SK-N-SH (cell line): ENCODE data around the gene PIP5K1B.

Source experiments
- CHD2 ChIP-seq: fragments of 150-350 bp; IDR thresholded peaks from 2 replicates; pipeline ENCODE4 v1.6.1; 2018; ENCODE audit warnings: low read length; ENCODE audit not compliant: partially characterized antibody
- CTCF ChIP-seq: fragments of 200-600 bp; sonication (generic); IDR thresholded peaks from 2 replicates; pipeline ENCODE4 v1.6.1; 2017; ENCODE audit warnings: antibody characterized with exemption, mild to moderate bottlenecking, moderate library complexity
- EP300 ChIP-seq, 2 experiments: IDR thresholded peaks; 2 replicates each; pipeline versions ENCODE4 v1.4.0 to v1.6.1; 2012; ENCODE audit warnings: borderline replicate concordance in 1 of 2, low read depth in 1 of 2, low read length in 1 of 2
- EZH2phosphoT487 ChIP-seq: fragments of 200-600 bp; sonication (generic); IDR thresholded peaks from 2 replicates; pipeline ENCODE4 v1.6.1; 2017; ENCODE audit warnings: low read depth, mixed run types, mild to moderate bottlenecking, antibody characterized with exemption, moderate library complexity, borderline replicate concordance
- NFIC ChIP-seq: IDR thresholded peaks from 2 replicates; pipeline ENCODE4 v1.4.0; 2012; ENCODE audit warnings: borderline replicate concordance
- PBX3 ChIP-seq: IDR thresholded peaks from 2 replicates; pipeline ENCODE4; 2012
- POLR2AphosphoS5 ChIP-seq: IDR thresholded peaks from 2 replicates; pipeline ENCODE4 v1.6.1; 2012; ENCODE audit warnings: low read depth, low read length
- RCOR1 ChIP-seq: fragments of 150-350 bp; IDR thresholded peaks from 2 replicates; pipeline ENCODE4 v1.6.1; 2017; ENCODE audit warnings: antibody characterized with exemption, low read length
- REST ChIP-seq: IDR thresholded peaks from 2 replicates; pipeline ENCODE4 v1.6.1; 2012; ENCODE audit warnings: mild to moderate bottlenecking, low read depth, low read length, moderate library complexity
- TCF12 ChIP-seq: IDR thresholded peaks from 2 replicates; pipeline ENCODE4 v1.4.0; 2012
- YY1 ChIP-seq: IDR thresholded peaks from 2 replicates; pipeline ENCODE4 v1.4.0; 2012; ENCODE audit warnings: low read depth, mild to moderate bottlenecking

- no peak for TF ChIP-seq RCOR1
- TF ChIP-seq CTCF, result no peak
- no peak for TF ChIP-seq NFIC
- TF ChIP-seq PBX3, result no peak
- no peak for TF ChIP-seq REST
- TF ChIP-seq EP300 (IDR thresholded peaks at IDR 0.05; ENCODE audit: borderline replicate concordance in 1 of 2, low read depth in 1 of 2, low read length in 1 of 2), result no peak
- no peak for TF ChIP-seq POLR2AphosphoS5
- no peak for TF ChIP-seq EZH2phosphoT487
- TF ChIP-seq YY1, result no peak
- no peak for TF ChIP-seq CHD2
- TF ChIP-seq TCF12, result no peak
Measured at GRCh38 chr9:68683433-68683832, 21.6 kb upstream of the PIP5K1B start.
